Measurements from ENCODE around the gene SMCO4.

The SMCO4 gene

DNA sequence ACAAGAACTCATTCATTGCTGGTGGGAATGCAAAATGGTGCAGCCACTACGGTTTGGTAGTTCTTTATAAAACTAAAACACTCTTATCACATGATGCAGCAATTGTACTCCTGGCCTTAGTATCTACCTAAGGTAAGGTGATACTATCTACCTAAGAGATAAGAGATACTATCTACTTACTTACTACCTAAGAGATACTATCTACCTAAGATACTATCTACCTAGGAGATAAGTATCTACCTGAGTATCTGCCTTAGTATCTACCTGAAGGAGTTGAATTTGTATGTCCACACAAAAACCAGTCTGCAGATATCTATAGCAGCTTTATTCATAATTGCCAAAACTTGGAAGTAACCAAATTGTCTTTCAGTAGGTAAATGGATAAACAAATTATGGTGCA is 29.0 kb upstream of the SMCO4 start:
- POLR2A ChIA-PET, result no interaction called here
- no peak for TF ChIP-seq CTBP1 (IDR thresholded peaks at IDR 0.05; ENCODE audit: borderline replicate concordance)
- TF ChIP-seq FOXA1 (IDR thresholded peaks at IDR 0.05), result no peak
- TF ChIP-seq HDGF (IDR thresholded peaks at IDR 0.05; ENCODE audit: borderline replicate concordance), result no peak
- TF ChIP-seq NFRKB (IDR thresholded peaks at IDR 0.05), result no peak
- TF ChIP-seq ZNF384 (IDR thresholded peaks at IDR 0.05), result no peak
- TF ChIP-seq FOXM1 (IDR thresholded peaks at IDR 0.05; ENCODE audit: borderline replicate concordance), result no peak
- no peak for TF ChIP-seq SUZ12 (IDR thresholded peaks at IDR 0.05)
- no peak for TF ChIP-seq BHLHE40 (IDR thresholded peaks at IDR 0.05; ENCODE audit: borderline replicate concordance)
- no peak for TF ChIP-seq SP1 (IDR thresholded peaks at IDR 0.05)
- no peak for TF ChIP-seq FOXK2 (IDR thresholded peaks at IDR 0.05)
- TF ChIP-seq L3MBTL2 (conservative IDR thresholded peaks at IDR 0.05), result no peak
- TF ChIP-seq TARDBP (IDR thresholded peaks at IDR 0.05), result no peak
- no peak for TF ChIP-seq LEF1 (IDR thresholded peaks at IDR 0.05; ENCODE audit: borderline replicate concordance)
- TF ChIP-seq ELF4 (IDR thresholded peaks at IDR 0.05), result no peak
- TF ChIP-seq, protein P1, sequence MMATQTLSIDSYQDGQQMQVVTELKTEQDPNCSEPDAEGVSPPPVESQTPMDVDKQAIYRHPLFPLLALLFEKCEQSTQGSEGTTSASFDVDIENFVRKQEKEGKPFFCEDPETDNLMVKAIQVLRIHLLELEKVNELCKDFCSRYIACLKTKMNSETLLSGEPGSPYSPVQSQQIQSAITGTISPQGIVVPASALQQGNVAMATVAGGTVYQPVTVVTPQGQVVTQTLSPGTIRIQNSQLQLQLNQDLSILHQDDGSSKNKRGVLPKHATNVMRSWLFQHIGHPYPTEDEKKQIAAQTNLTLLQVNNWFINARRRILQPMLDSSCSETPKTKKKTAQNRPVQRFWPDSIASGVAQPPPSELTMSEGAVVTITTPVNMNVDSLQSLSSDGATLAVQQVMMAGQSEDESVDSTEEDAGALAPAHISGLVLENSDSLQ (IDR thresholded peaks at IDR 0.05), result no peak
- no peak for TF ChIP-seq ARNT (IDR thresholded peaks at IDR 0.05)
- CTCF ChIA-PET, result no interaction called here

DNA sequence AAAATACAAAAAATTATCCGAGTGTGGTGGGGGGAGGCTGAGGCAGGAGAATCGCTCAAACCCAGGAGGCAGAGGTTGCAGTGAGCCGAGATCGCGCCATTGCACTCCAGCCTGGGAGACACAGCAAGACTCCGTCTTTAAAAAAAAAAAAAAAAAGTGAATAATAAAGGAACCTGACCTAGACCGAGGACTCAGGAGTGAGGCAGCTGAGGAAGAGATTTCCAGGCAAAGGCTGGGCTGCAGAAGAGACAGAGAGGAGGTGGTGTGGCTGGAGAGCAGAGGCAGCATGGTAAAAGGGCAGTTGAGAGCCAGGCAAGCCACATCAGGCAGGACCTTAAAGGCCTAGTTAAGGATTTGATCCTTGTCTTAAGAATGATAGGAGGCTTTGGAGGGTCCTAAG is 28.4 kb upstream of the SMCO4 start:
- no peak for DNase-seq (ENCODE audit: extremely low spot score)
- ChIA-PET POLR2A (no interaction called here), CTCF (no interaction called here)
- TF ChIP-seq L3MBTL2 (conservative IDR thresholded peaks at IDR 0.05), result no peak
- TF ChIP-seq, protein P1 (IDR thresholded peaks at IDR 0.05), result no peak
- TF ChIP-seq FOXK2 (IDR thresholded peaks at IDR 0.05), result no peak
- no peak for TF ChIP-seq NFRKB (IDR thresholded peaks at IDR 0.05)
- TF ChIP-seq ZNF384 (IDR thresholded peaks at IDR 0.05), result no peak
- no peak for TF ChIP-seq TARDBP (IDR thresholded peaks at IDR 0.05)
- TF ChIP-seq LEF1 (IDR thresholded peaks at IDR 0.05; ENCODE audit: borderline replicate concordance), result no peak
- no peak for TF ChIP-seq FOXA1 (IDR thresholded peaks at IDR 0.05)
- no peak for TF ChIP-seq CTBP1 (IDR thresholded peaks at IDR 0.05; ENCODE audit: borderline replicate concordance)
- no peak for TF ChIP-seq ARNT (IDR thresholded peaks at IDR 0.05)
- TF ChIP-seq BHLHE40 (IDR thresholded peaks at IDR 0.05; ENCODE audit: borderline replicate concordance), result no peak
- no peak for TF ChIP-seq ELF4 (IDR thresholded peaks at IDR 0.05)
- no peak for TF ChIP-seq HDGF (IDR thresholded peaks at IDR 0.05; ENCODE audit: borderline replicate concordance)

More for the DNA sequence above, 29.0 kb upstream of the SMCO4 start:
- DNase-seq (ENCODE audit: extremely low spot score), result no peak

DNA sequence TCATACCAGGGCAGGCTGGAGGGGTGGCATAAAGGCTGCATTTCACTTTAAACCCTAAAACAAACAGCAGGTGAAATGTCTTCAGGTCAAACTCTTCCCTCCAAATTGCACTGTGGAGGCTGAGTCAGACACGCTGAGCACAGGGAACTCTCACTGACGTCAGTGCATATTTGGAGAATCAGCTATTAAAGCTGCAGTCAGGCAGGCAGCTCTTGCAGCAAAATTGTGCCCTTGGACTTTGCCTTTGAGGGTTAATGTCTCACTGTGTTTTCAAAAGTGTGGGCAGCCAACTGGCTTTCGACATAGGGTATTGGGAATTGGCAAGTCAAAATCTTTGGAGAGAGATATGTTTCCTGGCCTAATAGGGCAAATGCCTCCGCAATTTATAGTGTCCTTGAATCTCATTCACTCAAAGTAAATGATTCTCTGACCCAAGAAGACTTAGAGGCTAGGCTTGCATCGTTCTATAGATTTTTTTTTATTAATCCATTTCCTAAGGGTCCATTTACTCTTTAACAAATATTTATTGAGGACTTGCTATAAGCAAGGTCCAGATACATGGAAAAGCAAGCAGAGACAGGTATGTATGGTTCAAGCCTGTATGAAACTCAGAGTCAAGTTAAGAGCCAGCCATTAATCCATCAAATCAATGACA is 27.7 kb upstream of the SMCO4 start:
- TF ChIP-seq BHLHE40 (IDR thresholded peaks at IDR 0.05; ENCODE audit: borderline replicate concordance), result no peak
- TF ChIP-seq L3MBTL2 (conservative IDR thresholded peaks at IDR 0.05), result peak; percentile 66
- CTCF ChIA-PET, result interaction anchor here (0.5 kb wide), 1 partner anchor 29 kb away, joined by 4 read pairs; no protein-coding TSS in a partner anchor
- DNase-seq (ENCODE audit: extremely low spot score), result peak; percentile 46
- POLR2A ChIA-PET, result no interaction called here

DNA sequence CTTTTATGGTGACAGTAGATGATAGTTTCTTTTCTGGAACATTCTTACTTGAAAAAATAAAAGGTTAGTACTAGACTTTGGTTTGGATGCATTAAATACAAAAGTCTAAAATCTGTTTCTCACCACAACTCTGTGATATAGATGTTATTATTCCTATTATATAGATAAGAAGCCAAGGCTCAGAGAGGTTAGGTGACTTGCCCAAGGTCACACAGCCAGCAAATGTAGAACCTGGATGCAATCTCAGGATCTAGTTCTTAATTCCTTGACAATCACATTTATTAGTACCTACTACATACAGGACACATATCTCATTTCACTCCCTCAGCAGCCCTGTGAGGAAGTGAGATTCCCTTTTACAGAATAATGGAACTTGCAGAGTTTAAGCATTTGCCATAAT is 26.3 kb upstream of the SMCO4 start:
- POLR2A ChIA-PET, result no interaction called here
- CTCF ChIA-PET, result no interaction called here
- TF ChIP-seq, protein P1 (IDR thresholded peaks at IDR 0.05), result no peak
- TF ChIP-seq BHLHE40 (IDR thresholded peaks at IDR 0.05; ENCODE audit: borderline replicate concordance) (no peak), FOXK2 (IDR thresholded peaks at IDR 0.05) (no peak), TARDBP (IDR thresholded peaks at IDR 0.05) (no peak), FOXA1 (IDR thresholded peaks at IDR 0.05) (no peak), ZNF384 (IDR thresholded peaks at IDR 0.05) (no peak), ARNT (IDR thresholded peaks at IDR 0.05) (no peak), L3MBTL2 (conservative IDR thresholded peaks at IDR 0.05) (no peak), FOXM1 (IDR thresholded peaks at IDR 0.05; ENCODE audit: borderline replicate concordance) (no peak), LEF1 (IDR thresholded peaks at IDR 0.05; ENCODE audit: borderline replicate concordance) (no peak), HDGF (IDR thresholded peaks at IDR 0.05; ENCODE audit: borderline replicate concordance) (no peak), ELF4 (IDR thresholded peaks at IDR 0.05) (no peak), NFRKB (IDR thresholded peaks at IDR 0.05) (no peak), SP1 (IDR thresholded peaks at IDR 0.05) (no peak), CTBP1 (IDR thresholded peaks at IDR 0.05; ENCODE audit: borderline replicate concordance) (no peak), SUZ12 (IDR thresholded peaks at IDR 0.05) (no peak)
- DNase-seq (ENCODE audit: extremely low spot score), result no peak

DNA sequence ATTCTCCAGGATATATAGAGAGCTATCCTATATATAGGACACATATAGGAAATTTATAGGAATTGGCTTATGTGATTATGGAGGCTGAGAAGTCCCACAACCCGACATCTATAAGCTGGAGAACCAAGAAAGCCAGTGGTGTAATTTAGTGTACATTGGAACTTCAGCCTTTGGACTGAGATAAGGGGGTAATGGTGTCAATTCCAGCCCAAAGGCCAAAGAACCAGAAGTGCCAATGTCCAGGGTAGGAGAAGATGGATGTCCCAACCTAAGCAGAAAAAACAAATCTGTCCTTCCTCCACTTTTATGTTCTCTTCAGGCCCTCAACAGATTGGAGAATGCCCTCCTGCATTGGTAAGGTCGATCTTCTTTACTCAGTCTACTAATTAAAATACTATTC is 25.5 kb upstream of the SMCO4 start:
- TF ChIP-seq CTBP1 (IDR thresholded peaks at IDR 0.05; ENCODE audit: borderline replicate concordance), result no peak
- TF ChIP-seq FOXA1 (IDR thresholded peaks at IDR 0.05), result no peak
- TF ChIP-seq LEF1 (IDR thresholded peaks at IDR 0.05; ENCODE audit: borderline replicate concordance), result no peak
- TF ChIP-seq FOXK2 (IDR thresholded peaks at IDR 0.05), result no peak
- POLR2A ChIA-PET, result no interaction called here
- no peak for DNase-seq (ENCODE audit: extremely low spot score)
- CTCF ChIA-PET, result no interaction called here

DNA sequence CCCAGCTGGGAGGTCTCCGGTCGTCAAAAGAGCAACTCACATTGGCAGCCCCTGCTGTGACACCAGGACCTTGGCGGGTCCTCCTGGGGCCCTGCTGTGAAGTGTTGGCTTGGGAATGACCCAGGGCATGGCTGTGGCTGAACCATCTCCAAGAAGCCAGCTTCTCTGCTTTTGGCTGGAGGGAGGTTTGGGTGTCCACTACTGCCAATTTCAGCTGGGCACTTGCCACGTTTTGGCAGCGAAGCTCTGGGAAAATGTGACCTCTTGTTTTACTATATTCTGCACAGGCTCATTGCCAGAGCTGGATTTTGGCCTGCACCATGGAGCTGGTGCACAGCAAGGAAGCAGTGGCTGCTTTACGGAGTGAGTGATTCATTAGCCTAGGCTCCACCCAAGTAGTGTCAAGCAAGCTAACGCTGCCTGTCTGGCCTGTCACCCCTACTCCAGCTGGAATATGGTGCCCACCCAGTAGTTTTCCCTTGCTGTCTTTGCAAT is 24.3 kb upstream of the SMCO4 start:
- TF ChIP-seq ELF4 (IDR thresholded peaks at IDR 0.05) (no peak), BHLHE40 (IDR thresholded peaks at IDR 0.05; ENCODE audit: borderline replicate concordance) (no peak), LEF1 (IDR thresholded peaks at IDR 0.05; ENCODE audit: borderline replicate concordance) (no peak), ZNF384 (IDR thresholded peaks at IDR 0.05) (no peak), HDGF (IDR thresholded peaks at IDR 0.05; ENCODE audit: borderline replicate concordance) (no peak), CTBP1 (IDR thresholded peaks at IDR 0.05; ENCODE audit: borderline replicate concordance) (no peak)
- DNase-seq (ENCODE audit: extremely low spot score), result no peak
- CTCF ChIA-PET, result interaction anchor here (0.6 kb wide), 1 partner anchor 47 kb away, joined by 3 read pairs; no protein-coding TSS in a partner anchor
- POLR2A ChIA-PET, result no interaction called here

All from HEK293T (cell line).